Measurements from ENCODE around the gene LTBP1. TPM values are rescaled to one million over a fixed set of nuclear protein-coding genes. Genes with fewer than 3 reads are reported as not detected.

The LTBP1 gene
- total RNA-seq, 1 experiment from 2014 or later: 12.5 TPM

DNA sequence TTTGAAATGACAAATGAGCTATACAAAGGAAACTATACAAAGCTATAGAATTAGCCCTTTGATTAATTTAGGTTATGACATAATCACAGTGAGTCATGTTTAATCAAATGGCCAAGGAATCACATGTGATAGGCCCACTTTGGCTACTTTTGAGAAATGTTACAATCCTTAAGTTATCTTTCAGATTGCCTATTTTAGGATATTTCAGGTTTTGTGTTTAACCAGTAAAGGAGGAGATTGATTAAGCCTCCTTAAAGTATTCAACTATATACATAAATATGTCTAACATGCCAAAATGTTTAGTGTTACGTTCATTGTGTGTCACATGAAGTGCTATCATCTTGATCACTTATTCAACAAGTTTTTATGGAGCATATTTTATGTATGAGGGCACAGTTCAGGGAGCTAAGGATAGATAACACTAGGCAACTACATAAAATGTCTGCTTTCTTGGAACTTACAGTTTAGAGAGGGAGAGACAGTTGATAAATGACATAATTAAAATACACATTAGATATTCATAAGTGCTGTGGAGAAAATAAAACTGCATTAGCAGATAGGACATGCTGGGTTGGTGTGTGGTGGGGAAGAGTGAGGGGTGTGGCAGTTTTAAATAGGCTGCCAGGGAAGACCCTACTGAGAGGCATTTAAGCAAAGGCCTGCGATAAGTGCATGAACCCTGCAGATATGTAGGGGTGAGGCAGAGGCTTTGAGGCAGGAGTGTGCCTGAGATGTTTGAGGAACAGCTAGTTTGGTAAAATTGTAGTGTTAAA is 77.2 kb downstream of the LTBP1 start:
- DNase-seq (ENCODE audit: low read depth, low spot score): no peak
- no peak overlapping the region for H3K4me3 ChIP-seq (ENCODE audit: low read depth in 2 of 2, low read length in 2 of 2)
- ChIA-PET CTCF (no interaction called here), POLR2A (no interaction called here)
- no TSS peak for BruUV-seq (replicated peaks)
- no peak overlapping the region for H3K27ac ChIP-seq (ENCODE audit: low read length)
- no peaks in the 10 kb centered on the region for H3K36me3 ChIP-seq (ENCODE audit: control insufficient read depth, insufficient read depth, low read length)
- in situ Hi-C loops (cut with HindIII; ENCODE audit: low pct_unique_long_range_greater_than_20kb, low sequenced_read_pairs) (no loop called here), intact Hi-C loops (cut with micrococcal nuclease; ENCODE audit: unreplicated experiment) (no loop called here)
- ATAC-seq: no peak
- H3K9me3 ChIP-seq (ENCODE audit: control insufficient read depth, insufficient read depth, low read depth, low read length): no peaks in the 10 kb centered on the region
- TF ChIP-seq TCF7L2 (IDR thresholded peaks at IDR 0.05; ENCODE audit: low read depth, low read length) (no peak), POLR2AphosphoS5 (IDR thresholded peaks at IDR 0.05; ENCODE audit: low read depth, low read length) (no peak), SIN3A (IDR thresholded peaks at IDR 0.05; ENCODE audit: borderline replicate concordance, insufficient read depth, low read depth, low read length) (no peak)
- TF ChIP-seq, protein P1, sequence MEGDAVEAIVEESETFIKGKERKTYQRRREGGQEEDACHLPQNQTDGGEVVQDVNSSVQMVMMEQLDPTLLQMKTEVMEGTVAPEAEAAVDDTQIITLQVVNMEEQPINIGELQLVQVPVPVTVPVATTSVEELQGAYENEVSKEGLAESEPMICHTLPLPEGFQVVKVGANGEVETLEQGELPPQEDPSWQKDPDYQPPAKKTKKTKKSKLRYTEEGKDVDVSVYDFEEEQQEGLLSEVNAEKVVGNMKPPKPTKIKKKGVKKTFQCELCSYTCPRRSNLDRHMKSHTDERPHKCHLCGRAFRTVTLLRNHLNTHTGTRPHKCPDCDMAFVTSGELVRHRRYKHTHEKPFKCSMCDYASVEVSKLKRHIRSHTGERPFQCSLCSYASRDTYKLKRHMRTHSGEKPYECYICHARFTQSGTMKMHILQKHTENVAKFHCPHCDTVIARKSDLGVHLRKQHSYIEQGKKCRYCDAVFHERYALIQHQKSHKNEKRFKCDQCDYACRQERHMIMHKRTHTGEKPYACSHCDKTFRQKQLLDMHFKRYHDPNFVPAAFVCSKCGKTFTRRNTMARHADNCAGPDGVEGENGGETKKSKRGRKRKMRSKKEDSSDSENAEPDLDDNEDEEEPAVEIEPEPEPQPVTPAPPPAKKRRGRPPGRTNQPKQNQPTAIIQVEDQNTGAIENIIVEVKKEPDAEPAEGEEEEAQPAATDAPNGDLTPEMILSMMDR (IDR thresholded peaks at IDR 0.05): no peak
- TF ChIP-seq, protein P2, sequence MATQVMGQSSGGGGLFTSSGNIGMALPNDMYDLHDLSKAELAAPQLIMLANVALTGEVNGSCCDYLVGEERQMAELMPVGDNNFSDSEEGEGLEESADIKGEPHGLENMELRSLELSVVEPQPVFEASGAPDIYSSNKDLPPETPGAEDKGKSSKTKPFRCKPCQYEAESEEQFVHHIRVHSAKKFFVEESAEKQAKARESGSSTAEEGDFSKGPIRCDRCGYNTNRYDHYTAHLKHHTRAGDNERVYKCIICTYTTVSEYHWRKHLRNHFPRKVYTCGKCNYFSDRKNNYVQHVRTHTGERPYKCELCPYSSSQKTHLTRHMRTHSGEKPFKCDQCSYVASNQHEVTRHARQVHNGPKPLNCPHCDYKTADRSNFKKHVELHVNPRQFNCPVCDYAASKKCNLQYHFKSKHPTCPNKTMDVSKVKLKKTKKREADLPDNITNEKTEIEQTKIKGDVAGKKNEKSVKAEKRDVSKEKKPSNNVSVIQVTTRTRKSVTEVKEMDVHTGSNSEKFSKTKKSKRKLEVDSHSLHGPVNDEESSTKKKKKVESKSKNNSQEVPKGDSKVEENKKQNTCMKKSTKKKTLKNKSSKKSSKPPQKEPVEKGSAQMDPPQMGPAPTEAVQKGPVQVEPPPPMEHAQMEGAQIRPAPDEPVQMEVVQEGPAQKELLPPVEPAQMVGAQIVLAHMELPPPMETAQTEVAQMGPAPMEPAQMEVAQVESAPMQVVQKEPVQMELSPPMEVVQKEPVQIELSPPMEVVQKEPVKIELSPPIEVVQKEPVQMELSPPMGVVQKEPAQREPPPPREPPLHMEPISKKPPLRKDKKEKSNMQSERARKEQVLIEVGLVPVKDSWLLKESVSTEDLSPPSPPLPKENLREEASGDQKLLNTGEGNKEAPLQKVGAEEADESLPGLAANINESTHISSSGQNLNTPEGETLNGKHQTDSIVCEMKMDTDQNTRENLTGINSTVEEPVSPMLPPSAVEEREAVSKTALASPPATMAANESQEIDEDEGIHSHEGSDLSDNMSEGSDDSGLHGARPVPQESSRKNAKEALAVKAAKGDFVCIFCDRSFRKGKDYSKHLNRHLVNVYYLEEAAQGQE (IDR thresholded peaks at IDR 0.05; ENCODE audit: insufficient read depth in 1 of 2, low read depth in 2 of 2, low read length in 1 of 2): no peak
- H3K27me3 ChIP-seq (ENCODE audit: control insufficient read depth, insufficient read depth, low read length): no peaks in the 10 kb centered on the region
- H3K4me1 ChIP-seq (ENCODE audit: control insufficient read depth, insufficient read depth, low read length): no peaks in the 10 kb centered on the region

DNA sequence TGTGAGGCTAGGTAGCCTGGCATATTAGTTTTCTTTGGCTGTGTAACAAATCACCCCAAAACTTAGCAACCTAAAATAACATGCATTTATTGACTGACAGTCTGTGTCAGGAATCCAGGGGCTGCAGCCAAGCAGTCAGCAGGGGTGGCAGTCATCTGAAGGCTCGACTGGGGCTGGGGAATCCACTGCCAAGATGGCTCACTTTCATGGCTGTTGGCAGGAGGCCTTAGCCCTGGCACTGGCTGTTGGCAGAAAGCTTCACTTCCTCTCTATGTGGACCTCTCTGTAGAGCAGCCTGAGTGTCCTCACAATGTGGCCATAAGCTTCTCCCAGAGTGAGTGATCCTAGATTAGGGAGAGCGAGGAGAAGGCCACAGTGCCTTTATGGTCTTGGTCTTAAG is 78.0 kb downstream of the LTBP1 start:
- no peaks in the 10 kb centered on the region for H3K27me3 ChIP-seq (ENCODE audit: control insufficient read depth, insufficient read depth, low read length)
- no peaks in the 10 kb centered on the region for H3K4me1 ChIP-seq (ENCODE audit: control insufficient read depth, insufficient read depth, low read length)
- no peaks in the 10 kb centered on the region for H3K36me3 ChIP-seq (ENCODE audit: control insufficient read depth, insufficient read depth, low read length)
- CTCF ChIA-PET: no interaction called here
- H3K9me3 ChIP-seq (ENCODE audit: control insufficient read depth, insufficient read depth, low read depth, low read length): no peaks in the 10 kb centered on the region
- H3K27ac ChIP-seq (ENCODE audit: low read length): no peak overlapping the region
- no peak overlapping the region for H3K4me3 ChIP-seq (ENCODE audit: low read depth in 2 of 2, low read length in 2 of 2)
- BruUV-seq (replicated peaks): no TSS peak
- in situ Hi-C loops (cut with HindIII; ENCODE audit: low pct_unique_long_range_greater_than_20kb, low sequenced_read_pairs): no loop called here
- ATAC-seq (no peak), DNase-seq (ENCODE audit: low read depth, low spot score) (no peak)
- intact Hi-C loops (cut with micrococcal nuclease; ENCODE audit: unreplicated experiment): no loop called here
- POLR2A ChIA-PET: no interaction called here
- no peak for TF ChIP-seq POLR2AphosphoS5 (IDR thresholded peaks at IDR 0.05; ENCODE audit: low read depth, low read length)
- TF ChIP-seq SIN3A (IDR thresholded peaks at IDR 0.05; ENCODE audit: borderline replicate concordance, insufficient read depth, low read depth, low read length): no peak
- TF ChIP-seq, protein P1 (IDR thresholded peaks at IDR 0.05): no peak
- no peak for TF ChIP-seq TCF7L2 (IDR thresholded peaks at IDR 0.05; ENCODE audit: low read depth, low read length)
- TF ChIP-seq, protein P2 (IDR thresholded peaks at IDR 0.05; ENCODE audit: insufficient read depth in 1 of 2, low read depth in 2 of 2, low read length in 1 of 2): no peak

Measured in Panc1 (cell line).